Umbilical cord (tissue), 2 donors: ENCODE data around the gene SAT2. TPM values are rescaled to one million over a fixed set of nuclear protein-coding genes. Genes with fewer than 3 reads are reported as not detected.
A peak's percentile ranks its signal among the peaks of the same experiment; 100 is the strongest.
"Not testable (repeated sequence)": the region's sequence is repeated elsewhere in the genome, so short reads cannot be mapped to it uniquely, and the experiment has no call there.

ENCODE experiments used
- DNase-seq: peaks from one replicate; pipeline ENCODE4 v3.0.0-alpha.2; 2015; ENCODE audit warnings: low spot score
- total RNA-seq: library from RNA; depleted of rRNA; stranded (reverse); fragments of >200 nt; gene quantifications from one replicate; pipeline ENCODE4 v1.2.3, GENCODE V29; 2014; ENCODE audit warnings: low replicate concordance; ENCODE audit not compliant: insufficient read depth

SAT2 gene
- total RNA-seq, result 39.7 TPM

DNA sequence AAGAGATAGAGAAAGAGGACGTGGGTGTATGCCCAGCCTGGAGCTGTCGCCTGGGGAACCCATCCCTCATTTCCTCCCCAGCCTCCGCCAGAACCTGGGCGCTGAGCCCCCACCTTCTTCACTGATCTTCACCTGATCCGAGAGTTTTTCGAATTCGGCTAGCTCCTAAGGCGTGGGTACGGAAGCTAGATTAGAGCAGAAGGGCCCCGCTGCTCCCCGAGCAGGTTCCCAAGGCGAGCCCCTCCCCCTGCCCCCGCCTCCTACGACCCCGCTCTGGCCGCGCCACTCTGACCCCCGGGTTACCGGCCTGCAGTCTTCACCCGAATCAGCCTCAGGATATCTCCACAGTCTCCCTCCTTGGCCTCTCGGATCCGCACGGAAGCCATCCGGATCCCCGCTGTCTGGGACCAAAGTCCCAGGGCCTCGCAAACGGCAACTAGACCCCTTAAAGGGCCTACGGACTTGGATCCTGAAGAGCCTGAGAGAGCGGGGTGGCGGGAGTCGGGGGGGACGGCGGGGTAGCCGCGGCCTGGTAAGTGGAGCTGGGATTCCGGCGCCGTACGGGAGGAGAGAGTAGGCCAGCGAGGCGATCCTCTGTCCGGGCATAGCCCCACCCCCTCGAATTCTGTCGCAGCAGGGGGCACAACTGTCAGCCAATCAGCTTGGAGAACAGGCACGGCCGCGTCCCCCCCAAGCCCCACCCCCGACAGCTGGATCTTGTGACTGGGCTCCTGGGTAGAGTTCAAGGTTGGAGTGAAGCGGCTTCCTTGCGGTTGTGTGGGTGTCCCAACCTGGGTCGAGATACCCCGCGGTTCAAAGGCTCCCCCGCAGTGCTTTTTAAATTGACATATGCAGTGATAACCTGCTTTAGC lies at the start of gene SAT2:
Gene SAT2 (minus strand): TSS at position 572 of the 872 bp plus-strand sequence. CDS start 186 bp downstream, at position 386.
- DNase-seq, result peak; percentile 98

DNA sequence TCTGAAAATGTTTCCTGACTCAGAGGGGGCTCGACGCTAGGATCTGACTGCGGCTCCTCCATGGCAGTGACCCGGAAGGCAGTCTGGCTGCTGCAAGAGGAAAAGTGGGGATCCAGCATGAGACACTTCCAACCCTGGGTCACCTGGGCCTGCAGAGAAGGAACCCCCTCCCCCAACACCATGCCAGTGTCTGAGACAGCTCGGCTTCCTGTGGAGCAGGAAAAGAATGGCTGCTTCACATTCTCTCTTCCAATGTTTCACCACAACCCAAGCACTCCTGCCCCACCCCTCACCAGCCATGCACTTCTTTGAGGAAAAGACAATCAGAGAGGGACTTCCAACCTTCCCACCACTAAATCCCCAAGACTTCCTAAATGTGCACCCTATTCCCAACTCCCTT lies 48.9 kb upstream of the SAT2 start:
- DNase-seq, result no peak

DNA sequence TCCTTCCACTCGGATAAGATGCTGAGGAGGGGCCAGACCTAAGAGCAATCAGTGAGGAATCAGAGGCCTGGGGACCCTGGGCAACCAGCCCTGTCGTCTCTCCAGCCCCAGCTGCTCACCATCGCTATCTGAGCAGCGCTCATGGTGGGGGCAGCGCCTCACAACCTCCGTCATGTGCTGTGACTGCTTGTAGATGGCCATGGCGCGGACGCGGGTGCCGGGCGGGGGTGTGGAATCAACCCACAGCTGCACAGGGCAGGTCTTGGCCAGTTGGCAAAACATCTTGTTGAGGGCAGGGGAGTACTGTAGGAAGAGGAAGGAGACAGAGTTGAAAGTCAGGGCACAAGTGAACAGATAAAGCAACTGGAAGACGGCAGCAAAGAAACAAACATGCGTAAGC lies 47.3 kb upstream of the SAT2 start:
- DNase-seq, result no peak

DNA sequence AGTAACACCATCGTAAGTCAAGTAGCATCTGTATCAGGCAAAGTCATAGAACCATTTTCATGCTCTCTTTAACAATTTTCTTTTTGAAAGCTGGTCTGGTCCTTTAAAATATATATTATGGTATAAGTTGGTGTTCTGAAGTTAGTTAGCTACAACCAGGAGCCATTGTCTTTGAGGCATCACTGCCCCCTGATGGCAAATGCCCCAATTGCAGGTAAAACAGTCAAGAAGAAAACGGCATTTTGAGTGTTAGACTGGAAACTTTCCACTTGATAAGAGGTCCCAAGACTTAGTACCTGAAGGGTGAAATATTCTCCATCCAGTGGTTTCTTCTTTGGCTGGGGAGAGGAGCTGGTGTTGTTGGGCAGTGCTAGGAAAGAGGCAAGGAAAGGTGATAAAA lies 45.6 kb upstream of the SAT2 start:
- no peak for DNase-seq

DNA sequence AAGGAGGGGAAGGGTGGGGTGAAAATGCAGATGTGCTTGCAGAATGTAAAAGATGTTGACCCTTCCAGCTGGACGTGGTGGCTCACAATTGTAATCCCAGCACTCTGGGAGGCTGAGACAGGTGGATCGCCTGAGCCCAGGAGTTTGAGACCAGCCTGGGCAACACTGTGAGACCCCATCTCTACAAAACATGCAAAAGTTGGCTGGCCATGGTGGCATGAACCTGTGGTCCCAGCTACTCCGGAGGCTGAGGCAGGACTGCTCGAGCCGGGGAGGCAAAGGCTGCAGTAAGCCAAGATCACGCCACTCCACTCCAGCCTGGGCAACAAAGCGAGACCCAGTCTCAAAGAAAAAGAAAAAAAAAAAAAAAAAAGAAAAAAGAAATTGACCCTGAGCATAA lies 40.9 kb upstream of the SAT2 start:
- DNase-seq, result no peak

DNA sequence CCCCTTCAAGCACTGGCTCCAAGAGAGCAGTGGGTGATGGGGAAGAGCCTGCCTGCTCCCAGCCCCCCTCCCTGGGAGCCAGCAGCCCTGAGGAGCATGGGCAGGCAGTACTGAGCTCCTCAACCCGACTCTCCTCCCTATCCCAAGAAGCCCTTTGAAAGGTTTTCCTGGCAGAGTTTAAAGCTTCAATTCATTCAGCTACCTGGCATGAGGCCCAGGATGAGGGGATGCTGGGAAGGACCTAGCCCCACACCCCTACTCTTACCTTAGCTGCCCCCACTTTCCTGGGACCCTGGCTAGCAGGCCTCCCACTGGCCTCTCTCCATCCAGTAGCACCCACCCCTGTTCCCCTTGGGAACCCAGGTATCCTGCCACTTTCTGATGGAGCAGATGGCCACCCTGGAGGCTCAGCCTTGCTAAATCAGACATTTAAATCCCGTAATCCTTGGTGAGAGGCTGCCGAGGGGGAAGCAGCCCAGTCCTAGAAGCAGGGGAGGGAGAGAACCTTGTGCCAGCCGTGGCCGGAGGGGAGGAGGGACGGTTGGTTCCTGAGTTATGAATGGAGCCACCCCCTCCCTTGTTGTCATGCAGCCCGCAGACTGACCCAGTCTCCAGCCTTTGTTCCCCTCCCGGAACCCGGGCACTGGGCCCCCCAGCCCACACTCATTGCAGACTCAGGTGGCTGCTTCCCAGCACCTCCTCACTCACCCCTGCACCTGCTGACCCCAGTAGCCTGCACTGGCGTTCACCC lies 40.2 kb upstream of the SAT2 start:
- DNase-seq, result peak; percentile 57

DNA sequence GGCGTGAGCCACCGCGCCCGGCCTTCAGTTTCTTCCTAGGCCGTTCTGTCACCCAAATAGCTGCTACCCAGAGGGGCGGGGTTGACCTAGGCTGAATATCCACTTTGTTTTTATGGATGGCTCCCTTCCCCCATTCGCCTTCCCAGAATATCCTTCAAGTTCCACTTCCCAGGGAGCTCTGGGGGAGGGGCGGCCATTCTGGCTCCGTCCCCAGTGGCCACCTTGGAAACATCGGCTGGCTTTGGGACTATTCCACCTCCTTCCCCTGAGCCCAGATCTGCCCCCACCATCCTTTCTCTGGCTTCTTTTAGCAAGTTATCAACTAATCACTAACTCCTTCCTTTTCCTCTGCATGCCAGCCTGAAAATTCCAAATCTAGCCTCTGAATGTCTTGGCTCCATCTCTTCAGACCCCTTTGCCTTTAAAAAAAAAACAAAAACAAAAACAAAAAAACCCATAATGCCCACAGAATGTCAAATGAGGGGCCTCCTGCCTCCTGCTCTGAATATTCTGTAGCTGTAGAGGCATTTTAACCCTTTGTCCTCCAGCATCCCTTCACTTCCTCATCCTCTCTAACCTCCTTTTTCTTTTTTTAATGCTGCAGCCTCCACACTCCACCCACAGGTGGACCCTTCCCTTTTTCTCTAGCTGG lies 29.5 kb upstream of the SAT2 start:
- DNase-seq, result peak; percentile 43

DNA sequence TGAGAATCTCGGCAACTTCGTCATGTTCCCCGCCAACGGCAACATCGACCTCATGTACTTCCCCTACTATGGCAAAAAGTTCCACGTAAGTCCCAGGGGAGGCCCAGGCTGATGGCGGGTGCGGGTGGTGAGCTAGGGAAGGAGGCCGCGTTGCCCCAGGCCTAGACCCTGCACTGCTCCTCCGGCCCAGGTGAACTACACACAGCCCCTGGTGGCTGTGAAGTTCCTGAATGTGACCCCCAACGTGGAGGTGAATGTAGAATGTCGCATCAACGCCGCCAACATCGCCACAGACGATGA lies 27.9 kb upstream of the SAT2 start:
- no peak for DNase-seq

DNA sequence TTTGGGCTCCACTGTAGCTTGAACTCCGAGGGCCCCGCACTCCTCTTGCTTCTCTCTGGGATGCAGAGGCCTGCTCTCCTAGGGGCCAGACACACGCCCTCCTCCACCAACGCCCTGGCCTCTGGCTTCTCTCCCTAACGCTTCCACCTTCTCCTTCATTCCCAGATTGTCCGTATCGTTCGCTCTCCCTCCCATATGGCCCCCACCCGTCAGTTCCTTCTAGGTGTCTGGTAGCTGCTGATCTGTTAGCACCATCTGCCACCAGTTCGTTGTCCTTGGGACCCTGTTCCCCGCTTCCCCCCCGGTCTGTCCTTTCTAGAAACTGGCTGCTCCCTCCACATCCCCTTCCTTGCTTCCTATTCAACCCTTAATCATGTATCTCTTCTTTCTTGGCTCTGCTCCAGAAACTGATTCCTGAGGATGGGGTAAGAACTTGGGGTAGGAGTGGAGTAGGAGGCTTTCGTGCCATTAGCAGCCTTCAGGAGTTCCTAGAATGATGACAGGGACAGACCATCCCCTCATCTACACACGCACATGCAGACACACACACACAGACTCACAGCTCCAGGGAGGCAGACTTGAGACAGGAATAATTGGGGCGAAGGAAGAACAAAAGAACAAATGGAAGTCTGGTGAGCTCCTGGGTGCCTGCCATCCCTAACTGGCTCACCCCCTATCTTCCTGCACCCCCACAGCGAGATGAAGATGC lies 27.4 kb upstream of the SAT2 start:
- DNase-seq, result no peak

DNA sequence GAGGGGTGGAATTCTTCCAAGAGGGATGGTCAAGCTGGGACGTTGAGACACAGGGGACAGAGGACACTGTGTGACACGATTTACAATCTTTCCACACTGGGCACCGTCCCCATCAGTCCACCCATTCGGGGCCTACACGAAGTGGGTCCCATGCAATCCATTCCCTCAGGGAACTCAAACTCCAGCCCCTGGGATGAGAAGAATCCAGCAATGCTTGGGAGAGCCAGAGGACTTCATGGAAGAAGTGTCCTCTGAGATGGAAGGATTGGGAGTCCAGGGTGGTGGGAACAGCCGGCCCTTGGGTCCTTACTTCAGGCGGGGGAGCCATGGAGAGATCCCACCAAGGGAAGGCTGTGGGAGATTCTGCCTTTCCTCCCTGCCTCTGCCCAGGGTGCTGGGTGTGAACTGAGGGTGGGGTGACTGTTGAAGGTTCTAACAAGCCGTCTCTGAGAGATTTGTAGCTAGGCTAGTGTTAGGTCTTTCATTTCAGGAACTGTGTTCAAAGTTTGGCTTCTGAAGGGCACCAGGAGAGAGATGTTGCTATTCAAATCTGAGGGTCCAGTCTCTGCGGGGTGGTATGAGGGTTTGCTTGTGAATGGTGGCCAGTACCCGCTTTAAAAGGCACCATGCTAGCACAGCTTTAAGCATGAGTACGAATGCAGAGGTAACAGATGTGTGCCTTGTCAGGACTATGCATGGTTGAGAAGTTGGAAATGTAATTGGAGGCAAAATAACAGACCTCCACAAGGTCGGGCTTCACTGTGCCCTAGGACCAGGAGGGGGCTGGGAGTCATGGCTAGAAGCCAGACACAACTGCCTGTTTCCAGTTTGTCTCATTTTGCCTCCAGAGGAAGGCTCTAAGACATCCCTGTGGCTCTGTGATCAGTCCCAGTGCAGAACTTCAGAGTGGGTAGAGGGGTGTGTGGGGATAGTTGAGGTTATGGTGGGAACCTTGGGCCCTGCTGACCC lies 25.1 kb upstream of the SAT2 start:
- DNase-seq, result no peak

DNA sequence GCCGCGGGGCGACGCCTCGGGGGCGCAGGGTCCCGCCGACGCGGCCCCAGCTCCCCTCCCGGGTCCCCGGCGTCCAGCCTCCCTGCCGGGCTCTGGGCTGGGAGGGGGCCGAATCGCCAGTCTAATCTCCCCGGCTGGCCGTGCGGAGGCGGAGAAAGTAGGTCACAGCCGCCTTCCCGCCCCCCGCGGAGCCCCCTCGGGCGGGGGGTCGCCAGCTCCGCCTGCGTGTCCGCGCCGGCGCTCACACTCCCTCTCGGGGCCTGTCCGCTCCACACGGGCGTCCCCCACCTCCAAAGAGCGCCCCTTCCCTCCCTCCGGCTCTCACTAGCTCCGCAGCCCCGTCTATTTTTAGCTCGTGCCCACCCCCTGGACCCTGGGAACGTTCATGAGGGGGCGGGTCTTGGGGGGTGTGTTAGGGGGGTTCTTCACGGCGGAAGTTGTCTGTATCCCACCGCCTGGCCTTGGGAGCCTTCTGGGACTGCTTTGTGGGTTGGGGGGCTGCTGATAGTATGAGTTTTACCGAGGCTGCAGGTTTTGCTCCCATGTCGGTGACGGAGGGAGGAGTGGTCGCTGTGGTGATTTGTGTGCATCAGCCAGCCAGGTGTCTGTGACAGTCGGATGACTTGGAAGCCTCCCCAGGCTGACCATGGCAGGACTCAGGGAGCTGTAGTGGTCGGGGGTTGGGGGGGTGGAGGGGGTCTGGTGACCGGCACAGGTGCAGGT lies 24.2 kb upstream of the SAT2 start:
- DNase-seq, result peak; percentile 56

DNA sequence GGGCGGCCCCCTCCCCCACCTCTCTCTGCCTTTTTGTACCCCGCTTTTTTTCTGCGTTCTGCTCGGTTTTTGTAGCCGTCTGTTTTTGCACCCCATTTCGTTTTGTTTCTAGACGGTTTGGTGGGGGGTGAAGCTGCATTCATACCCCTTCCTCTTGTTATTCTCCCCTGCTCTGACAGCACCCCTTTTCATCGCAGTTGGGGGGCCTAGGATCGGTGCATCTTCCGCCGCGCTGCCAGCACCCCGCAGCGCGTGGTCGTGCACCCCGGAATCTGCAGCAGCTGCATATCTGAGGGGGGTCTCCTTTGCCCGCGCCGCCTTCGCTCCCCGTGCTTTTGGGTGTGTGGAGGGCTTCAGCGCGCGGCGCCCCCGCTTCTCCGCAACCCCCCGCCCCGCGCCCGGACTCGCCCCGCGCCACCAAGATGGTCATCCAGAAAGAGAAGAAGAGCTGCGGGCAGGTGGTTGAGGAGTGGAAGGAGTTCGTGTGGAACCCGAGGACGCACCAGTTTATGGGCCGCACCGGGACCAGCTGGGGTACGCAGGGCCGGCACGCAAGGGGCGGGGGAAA lies 23.6 kb upstream of the SAT2 start:
- DNase-seq, result no peak

DNA sequence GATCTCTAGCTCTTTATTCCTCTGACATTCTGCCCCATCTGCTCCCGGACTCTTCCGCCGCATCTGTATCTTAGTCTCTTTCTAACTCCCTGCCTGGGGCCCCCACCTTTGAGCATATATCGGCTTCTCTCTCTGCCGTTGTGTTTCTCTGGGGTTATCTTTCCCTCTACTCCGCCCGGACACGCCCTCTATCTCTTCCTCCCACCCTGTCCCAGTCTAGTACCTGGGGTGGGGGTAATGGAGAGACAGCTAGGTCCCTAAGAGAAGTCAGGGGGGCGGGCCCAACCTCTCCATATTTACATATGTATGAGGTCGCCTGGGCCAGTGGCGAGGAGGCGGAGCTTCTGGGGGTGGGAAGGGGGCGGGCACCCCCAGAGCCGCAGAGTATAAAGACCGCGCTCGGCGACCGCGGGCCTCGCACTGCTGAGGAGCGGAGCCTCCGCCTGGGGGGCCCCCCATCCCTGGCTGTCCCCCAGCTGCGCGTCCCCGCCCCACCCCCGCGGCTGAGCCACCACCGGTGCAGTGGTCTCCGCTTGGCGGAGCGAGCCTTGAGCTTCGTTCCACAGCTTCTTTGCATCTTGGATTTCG lies 23.0 kb upstream of the SAT2 start, which contains the start of gene ATP1B2:
Gene ATP1B2 (plus strand): TSS at position 418 of the 588 bp plus-strand sequence. CDS start 593 bp downstream, outside the sequence.
- DNase-seq, result peak; percentile 83

DNA sequence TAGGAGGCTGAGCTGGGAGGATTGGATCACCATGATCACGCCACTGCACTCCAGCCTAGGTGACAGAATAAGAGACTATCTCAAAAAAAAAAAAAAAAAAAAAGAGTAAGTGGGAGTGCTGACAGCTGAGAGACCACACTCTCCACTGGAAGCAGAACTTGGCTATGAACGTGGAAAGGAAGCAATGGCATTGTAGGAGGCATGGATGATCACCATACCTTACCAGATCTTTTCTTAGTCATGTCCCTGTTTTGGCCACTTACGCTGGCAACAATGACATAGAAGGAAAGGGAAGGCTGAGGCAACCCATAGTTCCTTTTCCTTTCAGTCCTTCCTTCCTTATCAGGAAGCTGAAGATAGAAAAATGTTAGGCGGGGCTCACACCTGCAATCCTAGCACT lies 19.4 kb upstream of the SAT2 start:
- no peak for DNase-seq

DNA sequence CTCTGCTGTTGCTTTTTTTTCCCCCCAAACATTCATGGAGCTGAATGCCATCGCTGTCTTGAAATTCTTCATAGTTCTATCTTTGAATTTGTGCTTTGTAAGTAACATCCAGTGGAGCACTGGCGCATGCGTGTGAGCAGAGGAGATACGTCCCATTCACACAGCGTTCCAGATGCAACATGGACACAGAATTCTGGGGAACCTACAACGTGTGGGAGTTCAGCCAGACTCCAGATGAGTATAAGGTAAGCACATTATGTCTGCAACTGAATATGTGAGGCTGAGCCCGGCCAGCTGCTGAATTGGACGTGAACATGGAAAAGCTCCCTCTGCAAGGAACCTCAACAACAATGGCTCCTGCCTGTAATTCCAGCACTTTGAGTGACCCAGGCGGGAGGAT lies 18.8 kb upstream of the SAT2 start:
- DNase-seq, result no peak

DNA sequence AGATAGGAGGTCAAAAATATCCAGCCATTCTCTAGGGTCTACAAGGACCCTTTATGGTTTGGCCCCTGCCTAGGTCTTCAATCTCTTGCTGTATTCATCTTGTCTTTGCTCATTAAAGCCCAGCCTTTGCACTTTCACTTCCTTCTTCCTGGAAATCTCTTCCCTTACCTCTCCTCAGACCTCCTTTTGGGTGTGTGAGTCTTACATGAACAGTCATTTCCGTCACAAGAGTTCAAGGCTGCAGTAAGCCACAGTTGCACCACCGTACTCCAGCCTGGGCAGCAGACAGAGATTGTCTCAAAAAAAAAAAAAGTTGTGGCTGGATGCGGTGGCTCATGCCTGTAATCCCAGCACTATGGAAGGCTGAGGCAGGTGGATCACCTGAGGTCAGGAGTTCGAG lies 17.2 kb upstream of the SAT2 start:
- no peak for DNase-seq

DNA sequence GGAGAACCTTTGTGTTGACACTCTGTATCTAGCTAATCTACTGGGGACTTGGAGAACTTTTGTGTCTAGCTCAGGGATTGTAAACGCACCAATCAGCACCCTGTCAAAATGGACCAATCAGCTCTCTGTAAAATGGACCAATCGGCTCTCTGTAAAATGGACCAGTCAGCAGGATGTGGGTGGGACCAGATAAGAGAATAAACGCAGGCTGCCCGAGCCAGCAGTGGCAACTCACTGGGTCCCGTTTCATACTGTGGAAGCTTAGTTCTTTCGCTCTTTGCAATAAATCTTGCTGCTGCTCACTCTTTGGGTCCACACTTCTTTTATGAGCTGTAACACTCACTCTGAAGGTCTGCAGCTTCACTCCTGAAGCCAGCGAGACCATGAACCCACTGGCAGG lies 14.0 kb upstream of the SAT2 start:
- DNase-seq, result not testable (repeated sequence)

DNA sequence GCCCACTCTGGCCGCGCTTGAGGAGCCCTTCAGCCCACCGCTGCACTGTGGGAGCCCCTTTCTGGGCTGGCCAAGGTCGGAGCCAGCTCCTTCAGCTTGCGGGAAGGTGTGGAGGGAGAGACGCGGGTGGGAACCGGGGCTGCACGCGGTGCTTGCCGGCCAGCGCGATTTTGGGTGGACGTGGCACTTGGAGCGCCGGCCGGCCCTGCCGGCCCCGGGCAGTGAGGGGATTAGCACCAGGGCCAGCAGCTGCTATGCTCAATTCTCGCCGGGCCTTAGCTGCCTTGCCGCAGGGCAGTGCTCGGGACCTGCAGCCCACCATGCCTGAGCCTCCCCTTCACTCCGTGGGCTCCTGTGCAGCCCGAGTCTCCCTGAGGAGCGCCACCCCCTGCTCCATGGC lies 13.2 kb upstream of the SAT2 start:
- no peak for DNase-seq

DNA sequence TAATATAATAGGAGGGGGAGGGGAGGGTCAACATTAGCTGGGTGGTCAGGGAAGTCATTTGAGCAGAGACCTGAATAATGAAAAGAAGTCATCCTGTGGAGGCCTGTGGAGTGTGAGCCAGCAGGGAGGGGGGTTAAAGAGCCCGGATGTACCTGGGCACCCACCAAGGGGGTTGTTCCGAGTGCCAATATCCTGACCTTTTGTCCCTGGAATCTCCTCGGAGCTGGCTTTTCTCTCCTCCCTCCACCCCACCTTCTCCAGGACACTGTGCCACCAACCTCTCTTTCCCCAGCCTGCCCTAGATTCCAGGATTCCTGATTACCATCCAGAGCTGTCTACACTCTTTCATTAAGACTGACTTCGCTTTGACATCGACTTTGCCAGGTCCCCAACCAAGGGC lies 8.5 kb upstream of the SAT2 start:
- no peak for DNase-seq
